ENCODE measurements around the gene CYP19A1. TPM values are rescaled to one million over a fixed set of nuclear protein-coding genes. Genes with fewer than 3 reads are reported as not detected.

The CYP19A1 gene
- total RNA-seq, 1 donor from 2014 or later = 0.95 TPM

DNA sequence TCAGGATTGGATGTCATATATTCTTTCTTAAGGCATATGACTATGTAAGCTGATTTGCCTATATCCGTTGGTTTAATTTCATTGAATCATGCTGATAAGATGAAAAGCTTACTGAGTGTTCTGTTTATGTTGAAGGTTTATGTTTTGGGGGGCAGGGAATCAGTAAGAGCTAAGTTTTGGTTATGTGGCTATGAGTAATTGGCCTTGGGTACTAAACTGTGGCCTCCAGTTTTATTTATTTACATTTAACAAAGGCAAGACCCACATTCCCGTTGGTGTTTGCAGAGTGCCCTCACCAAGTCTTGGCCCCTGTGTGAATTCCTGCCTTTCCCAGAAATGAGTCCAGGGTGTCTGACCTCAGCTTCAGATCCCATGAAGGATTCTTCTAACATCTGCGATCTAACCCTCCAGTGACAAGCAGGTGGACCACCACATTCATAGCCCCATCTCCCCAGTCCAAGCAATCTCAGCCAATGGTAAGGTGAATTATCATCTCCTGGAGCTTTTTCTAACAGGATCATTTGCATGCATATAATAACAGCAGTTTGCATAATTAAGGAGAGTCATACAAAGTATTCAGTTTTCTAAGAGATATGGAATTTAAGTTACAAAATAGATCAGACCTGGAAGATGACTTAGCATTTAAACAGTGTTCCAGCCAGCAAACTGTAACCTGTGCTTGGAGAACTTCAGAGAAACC is 30.5 kb upstream of the CYP19A1 start:
- Histone ChIP-seq H3K36me3 (no peaks in the 10 kb centered on the region), H3K9me3 (no peaks in the 10 kb centered on the region), H3K27me3 (ENCODE audit: low read depth) (no peaks in the 10 kb centered on the region), H3K4me3 (no peak overlapping the region), H3K4me1 (peaks cover 15% of the 10 kb centered on the region), H3K27ac (no peak overlapping the region)
- DNase-seq (no peak), ATAC-seq (no peak)
- intact Hi-C loops (cut with DNase I) = no loop called here
- TF ChIP-seq, protein P1, sequence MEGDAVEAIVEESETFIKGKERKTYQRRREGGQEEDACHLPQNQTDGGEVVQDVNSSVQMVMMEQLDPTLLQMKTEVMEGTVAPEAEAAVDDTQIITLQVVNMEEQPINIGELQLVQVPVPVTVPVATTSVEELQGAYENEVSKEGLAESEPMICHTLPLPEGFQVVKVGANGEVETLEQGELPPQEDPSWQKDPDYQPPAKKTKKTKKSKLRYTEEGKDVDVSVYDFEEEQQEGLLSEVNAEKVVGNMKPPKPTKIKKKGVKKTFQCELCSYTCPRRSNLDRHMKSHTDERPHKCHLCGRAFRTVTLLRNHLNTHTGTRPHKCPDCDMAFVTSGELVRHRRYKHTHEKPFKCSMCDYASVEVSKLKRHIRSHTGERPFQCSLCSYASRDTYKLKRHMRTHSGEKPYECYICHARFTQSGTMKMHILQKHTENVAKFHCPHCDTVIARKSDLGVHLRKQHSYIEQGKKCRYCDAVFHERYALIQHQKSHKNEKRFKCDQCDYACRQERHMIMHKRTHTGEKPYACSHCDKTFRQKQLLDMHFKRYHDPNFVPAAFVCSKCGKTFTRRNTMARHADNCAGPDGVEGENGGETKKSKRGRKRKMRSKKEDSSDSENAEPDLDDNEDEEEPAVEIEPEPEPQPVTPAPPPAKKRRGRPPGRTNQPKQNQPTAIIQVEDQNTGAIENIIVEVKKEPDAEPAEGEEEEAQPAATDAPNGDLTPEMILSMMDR (IDR thresholded peaks at IDR 0.05) = no peak

DNA sequence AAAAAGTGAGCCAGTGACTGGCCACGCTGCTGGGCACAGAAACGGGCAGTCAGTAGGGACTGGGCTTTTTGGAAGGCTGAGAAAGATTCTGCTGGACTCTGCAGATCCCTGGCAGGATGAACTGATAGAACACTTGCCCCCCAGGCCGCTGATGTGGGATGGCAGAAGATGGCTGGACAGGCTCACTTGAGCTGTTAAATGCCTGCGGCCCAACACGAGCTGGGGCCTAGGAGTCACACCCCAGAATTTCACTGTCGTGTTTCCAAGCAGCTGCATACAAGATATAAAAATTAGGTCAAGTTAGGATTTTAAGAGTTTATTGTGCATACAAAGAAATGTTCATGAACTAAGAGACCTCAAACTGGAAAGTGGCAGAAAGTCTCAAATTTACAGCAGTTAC is 29.9 kb upstream of the CYP19A1 start:
- Histone ChIP-seq H3K4me3 (no peak overlapping the region), H3K27me3 (ENCODE audit: low read depth) (no peaks in the 10 kb centered on the region), H3K4me1 (peaks cover 15% of the 10 kb centered on the region), H3K36me3 (no peaks in the 10 kb centered on the region), H3K27ac (no peak overlapping the region), H3K9me3 (no peaks in the 10 kb centered on the region)
- TF ChIP-seq, protein P1 (IDR thresholded peaks at IDR 0.05) = no peak
- no peak for ATAC-seq
- intact Hi-C loops (cut with DNase I) = no loop called here
- DNase-seq = no peak

GRCh38 chr15:51367322-51367976 is 29.1 kb upstream of the CYP19A1 start:
- H3K27ac ChIP-seq = peak overlapping the region; percentile 27
- H3K27me3 ChIP-seq (ENCODE audit: low read depth) = no peaks in the 10 kb centered on the region
- ATAC-seq (peak; percentile 11 to 53), DNase-seq (no peak)
- TF ChIP-seq, protein P1 (IDR thresholded peaks at IDR 0.05) = no peak
- no peaks in the 10 kb centered on the region for H3K36me3 ChIP-seq
- H3K4me1 ChIP-seq = peaks cover 15% of the 10 kb centered on the region
- no peak overlapping the region for H3K4me3 ChIP-seq
- no peaks in the 10 kb centered on the region for H3K9me3 ChIP-seq
- intact Hi-C loops (cut with DNase I) = no loop called here

GRCh38 chr15:51366920-51367319 is 28.5 kb upstream of the CYP19A1 start:
- intact Hi-C loops (cut with DNase I) = no loop called here
- Histone ChIP-seq H3K4me1 (peaks cover 15% of the 10 kb centered on the region), H3K27ac (peak overlapping the region; percentile 27), H3K4me3 (no peak overlapping the region), H3K27me3 (ENCODE audit: low read depth) (no peaks in the 10 kb centered on the region), H3K36me3 (no peaks in the 10 kb centered on the region), H3K9me3 (no peaks in the 10 kb centered on the region)
- ATAC-seq (peak; percentile 84 to 86), DNase-seq (no peak)
- TF ChIP-seq, protein P1 (IDR thresholded peaks at IDR 0.05) = no peak

DNA sequence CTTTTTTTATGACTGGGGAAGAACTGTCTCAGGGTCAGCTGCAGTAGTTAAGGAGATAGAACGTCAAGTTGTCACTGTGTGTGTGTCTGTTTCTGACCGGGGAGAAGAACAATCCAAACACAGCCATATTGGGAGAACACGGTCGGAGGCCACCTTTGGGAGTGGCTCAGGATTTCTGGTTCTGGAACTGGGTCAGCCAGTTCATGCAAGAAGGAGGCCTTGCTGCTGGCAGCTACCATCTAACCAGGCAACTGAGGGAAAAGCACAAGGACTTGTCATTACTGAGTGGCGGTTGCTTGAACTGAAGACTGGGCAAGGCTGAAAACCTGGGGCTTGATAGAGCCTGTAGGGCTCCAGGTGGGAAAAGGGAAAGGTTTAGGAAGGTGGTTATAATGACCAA is 27.7 kb upstream of the CYP19A1 start:
- H3K4me3 ChIP-seq = no peak overlapping the region
- H3K9me3 ChIP-seq = no peaks in the 10 kb centered on the region
- peaks cover 15% of the 10 kb centered on the region for H3K4me1 ChIP-seq
- intact Hi-C loops (cut with DNase I) = no loop called here
- H3K36me3 ChIP-seq = no peaks in the 10 kb centered on the region
- ATAC-seq (peak in 1 of 2 donors; percentile 11), DNase-seq (no peak)
- TF ChIP-seq, protein P1 (IDR thresholded peaks at IDR 0.05) = no peak
- no peaks in the 10 kb centered on the region for H3K27me3 ChIP-seq (ENCODE audit: low read depth)
- H3K27ac ChIP-seq = no peak overlapping the region

All from lower lobe of right lung (tissue), 2 donors.